Measurements from ENCODE around the gene HSF2BP. TPM values are rescaled to one million over a fixed set of nuclear protein-coding genes. Genes with fewer than 3 reads are reported as not detected.

The HSF2BP gene
- total RNA-seq, 1 donor from 2014 or later = 0.12 TPM

- no peak overlapping the region for H3K4me3 ChIP-seq (ENCODE audit: low read depth, low read length)
- TF ChIP-seq, protein P1, sequence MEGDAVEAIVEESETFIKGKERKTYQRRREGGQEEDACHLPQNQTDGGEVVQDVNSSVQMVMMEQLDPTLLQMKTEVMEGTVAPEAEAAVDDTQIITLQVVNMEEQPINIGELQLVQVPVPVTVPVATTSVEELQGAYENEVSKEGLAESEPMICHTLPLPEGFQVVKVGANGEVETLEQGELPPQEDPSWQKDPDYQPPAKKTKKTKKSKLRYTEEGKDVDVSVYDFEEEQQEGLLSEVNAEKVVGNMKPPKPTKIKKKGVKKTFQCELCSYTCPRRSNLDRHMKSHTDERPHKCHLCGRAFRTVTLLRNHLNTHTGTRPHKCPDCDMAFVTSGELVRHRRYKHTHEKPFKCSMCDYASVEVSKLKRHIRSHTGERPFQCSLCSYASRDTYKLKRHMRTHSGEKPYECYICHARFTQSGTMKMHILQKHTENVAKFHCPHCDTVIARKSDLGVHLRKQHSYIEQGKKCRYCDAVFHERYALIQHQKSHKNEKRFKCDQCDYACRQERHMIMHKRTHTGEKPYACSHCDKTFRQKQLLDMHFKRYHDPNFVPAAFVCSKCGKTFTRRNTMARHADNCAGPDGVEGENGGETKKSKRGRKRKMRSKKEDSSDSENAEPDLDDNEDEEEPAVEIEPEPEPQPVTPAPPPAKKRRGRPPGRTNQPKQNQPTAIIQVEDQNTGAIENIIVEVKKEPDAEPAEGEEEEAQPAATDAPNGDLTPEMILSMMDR (conservative IDR thresholded peaks at IDR 0.05; ENCODE audit: low read depth, low read length) = no peak
- DNase-seq (ENCODE audit: low read depth) = no peak
Observed at GRCh38 chr21:43648171-43648570, 11.1 kb downstream of the HSF2BP start.

- DNase-seq (ENCODE audit: low read depth) = peak; percentile 41
- TF ChIP-seq, protein P1 (conservative IDR thresholded peaks at IDR 0.05; ENCODE audit: low read depth, low read length) = peak; percentile 98
- H3K4me3 ChIP-seq (ENCODE audit: low read depth, low read length) = no peak overlapping the region
Observed at GRCh38 chr21:43646550-43647260, 12.6 kb downstream of the HSF2BP start.

- TF ChIP-seq, protein P1 (conservative IDR thresholded peaks at IDR 0.05; ENCODE audit: low read depth, low read length) = no peak
- H3K4me3 ChIP-seq (ENCODE audit: low read depth, low read length) = no peak overlapping the region
- no peak for DNase-seq (ENCODE audit: low read depth)
Observed at GRCh38 chr21:43645976-43646375, 13.3 kb downstream of the HSF2BP start.

GRCh38 chr21:43645136-43645891 lies 14.0 kb downstream of the HSF2BP start:
- no peak for DNase-seq (ENCODE audit: low read depth)
- TF ChIP-seq, protein P1 (conservative IDR thresholded peaks at IDR 0.05; ENCODE audit: low read depth, low read length) = peak; percentile 63
- H3K4me3 ChIP-seq (ENCODE audit: low read depth, low read length) = no peak overlapping the region

DNA sequence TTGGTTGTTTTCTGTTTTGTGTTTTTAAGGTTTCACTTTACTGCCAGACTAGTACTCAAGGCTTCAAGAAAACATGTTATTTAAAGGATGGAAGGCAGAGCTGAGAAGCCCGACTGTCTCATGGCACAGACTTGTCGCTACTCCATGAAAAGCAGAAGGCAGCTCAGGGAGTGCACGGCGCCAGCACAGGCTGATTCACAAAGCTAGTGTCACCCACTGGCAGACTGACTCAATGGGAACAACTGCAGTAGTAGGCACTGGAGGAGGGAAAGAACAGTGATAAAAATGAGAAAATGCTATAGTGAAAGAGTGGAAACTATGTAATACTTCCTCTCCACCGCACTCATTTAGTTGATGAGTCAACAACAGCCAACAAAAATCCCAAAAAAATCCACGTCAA lies 14.7 kb downstream of the HSF2BP start:
- no peak overlapping the region for H3K4me3 ChIP-seq (ENCODE audit: low read depth, low read length)
- TF ChIP-seq, protein P1 (conservative IDR thresholded peaks at IDR 0.05; ENCODE audit: low read depth, low read length) = no peak
- DNase-seq (ENCODE audit: low read depth) = no peak

DNA sequence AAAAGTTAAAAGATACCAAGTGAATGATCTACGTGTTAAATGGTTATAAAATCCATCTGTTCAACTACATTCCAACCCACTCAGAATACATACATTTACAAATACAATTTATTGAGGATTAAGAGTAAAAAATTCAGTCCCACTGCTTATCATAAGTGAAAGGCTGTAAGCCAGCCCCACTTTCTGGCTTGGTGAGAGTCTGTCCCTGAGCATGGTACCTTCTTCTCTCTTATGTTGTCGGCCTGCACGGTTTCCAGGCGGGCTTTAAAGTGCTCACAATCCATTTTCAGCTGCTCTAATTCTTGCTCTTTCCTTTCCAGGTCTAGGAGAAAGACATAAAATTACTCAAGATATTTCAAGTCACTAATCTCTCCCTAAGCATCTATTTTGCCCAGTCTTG lies 15.2 kb downstream of the HSF2BP start:
- TF ChIP-seq, protein P1 (conservative IDR thresholded peaks at IDR 0.05; ENCODE audit: low read depth, low read length) = no peak
- DNase-seq (ENCODE audit: low read depth) = no peak

More for the DNA sequence above, 15.2 kb downstream of the HSF2BP start:
- no peak overlapping the region for H3K4me3 ChIP-seq (ENCODE audit: low read depth, low read length)
